ENCODE results near the gene MDH2. TPM values are rescaled to one million over a fixed set of nuclear protein-coding genes. Genes with fewer than 3 reads are reported as not detected.
"Not testable (repeated sequence)": the region's sequence is repeated elsewhere in the genome, so short reads cannot be mapped to it uniquely, and the experiment has no call there.

The MDH2 gene
- total RNA-seq = 29.8 and 35.3 TPM in 2 replicates

DNA sequence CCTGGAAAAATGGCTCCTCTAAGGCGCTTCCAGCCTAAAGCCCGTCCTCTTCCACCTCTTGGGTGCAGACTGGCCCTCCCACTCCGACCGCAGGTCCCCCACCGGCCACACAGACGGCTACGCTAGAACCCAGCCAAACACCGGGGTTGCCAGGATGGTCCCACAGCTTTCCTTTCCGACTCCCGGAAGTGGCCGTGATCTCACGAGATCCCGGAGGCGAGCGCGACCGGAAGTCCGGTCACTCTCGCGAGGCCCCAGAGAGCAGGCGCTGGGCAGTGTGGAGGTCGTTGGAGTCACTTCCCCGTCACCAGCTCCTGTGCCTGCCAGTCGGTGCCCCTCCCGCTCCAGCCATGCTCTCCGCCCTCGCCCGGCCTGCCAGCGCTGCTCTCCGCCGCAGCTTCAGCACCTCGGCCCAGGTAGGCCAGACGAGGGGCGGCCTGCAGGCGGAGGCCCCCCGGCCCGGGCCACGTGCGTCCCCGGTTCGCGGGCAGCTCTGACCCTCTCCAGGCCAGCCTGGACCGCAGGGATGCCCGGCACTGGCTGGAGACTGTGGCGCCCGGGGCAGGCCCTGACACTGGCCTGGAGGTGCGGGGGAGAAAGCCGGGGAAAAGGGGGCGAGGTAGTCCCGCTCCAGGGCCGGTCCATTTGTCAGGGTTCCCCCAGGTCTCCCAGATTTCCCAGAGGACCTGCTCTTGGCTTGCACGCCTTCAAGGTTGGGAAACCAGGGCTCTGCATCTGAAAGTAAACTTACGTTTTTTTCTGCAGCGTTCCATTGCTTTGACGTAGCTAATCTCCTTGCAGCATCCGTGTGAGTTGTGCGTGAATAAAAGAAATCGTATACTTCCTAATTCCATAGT is at the start of gene MDH2, which contains the start of gene STYXL1:
MDH2 (plus strand) TSS at position 296 of the 857 bp plus-strand sequence; CDS start at position 351, 55 bp downstream.
STYXL1 (minus strand) TSS at position 190 of the 857 bp plus-strand sequence. CDS start 17,477 bp downstream, outside the sequence.
- peak; percentile 97 for DNase-seq (ENCODE audit: low read depth in 2 of 2)

DNA sequence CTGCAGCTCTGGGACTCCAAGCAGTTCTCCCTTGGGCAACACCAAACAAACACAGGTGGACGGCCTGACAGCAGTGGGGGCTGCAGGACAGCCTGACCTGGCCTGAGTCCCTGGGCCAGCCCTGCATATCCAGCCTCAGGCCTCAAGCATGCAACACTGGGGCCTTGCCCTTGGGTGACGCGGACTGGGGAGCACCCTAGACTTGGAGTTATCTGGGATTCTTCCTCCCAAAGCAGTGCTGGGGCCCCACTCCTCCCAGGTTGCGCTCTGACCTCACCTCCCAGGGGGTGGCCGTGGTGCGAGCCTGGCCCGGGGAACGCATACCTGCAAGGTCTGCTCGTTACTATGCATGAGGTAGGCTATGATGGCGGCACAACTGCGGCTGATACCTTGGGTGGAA is 47.3 kb upstream of the MDH2 start:
- DNase-seq (ENCODE audit: low read depth in 2 of 2) = no peak

DNA sequence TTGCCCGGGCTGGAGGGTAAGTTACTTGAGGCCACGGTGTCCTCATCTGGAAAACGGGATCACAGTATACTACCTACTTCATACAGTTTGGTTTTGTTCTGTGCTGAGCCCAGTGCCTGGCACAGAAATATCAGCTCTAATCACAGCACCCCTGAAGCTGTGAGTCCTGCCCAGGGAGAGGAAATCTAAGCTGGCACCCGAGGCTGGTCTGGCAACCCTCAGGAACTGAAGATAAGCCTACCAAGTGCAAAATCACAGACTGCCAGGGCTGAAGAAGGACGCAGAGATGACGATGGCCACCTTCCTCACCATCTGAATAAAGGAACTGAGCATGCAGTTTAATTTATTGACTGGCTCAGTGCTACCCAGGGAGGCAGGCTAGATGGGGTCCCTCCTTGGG is 45.8 kb upstream of the MDH2 start:
- DNase-seq (ENCODE audit: low read depth in 2 of 2) = no peak

- DNase-seq (ENCODE audit: low read depth in 2 of 2) = no peak
Observed at GRCh38 chr7:76002822-76003221, 45.1 kb upstream of the MDH2 start.

GRCh38 chr7:76003351-76003750 is 44.6 kb upstream of the MDH2 start:
- no peak for DNase-seq (ENCODE audit: low read depth in 2 of 2)

- not testable (repeated sequence) for DNase-seq (ENCODE audit: low read depth in 2 of 2)
Observed at GRCh38 chr7:76005004-76005403, 42.9 kb upstream of the MDH2 start.

- DNase-seq (ENCODE audit: low read depth in 2 of 2) = peak in 1 of 2 donors; percentile 55
Observed at GRCh38 chr7:76008156-76008687, 39.7 kb upstream of the MDH2 start.

DNA sequence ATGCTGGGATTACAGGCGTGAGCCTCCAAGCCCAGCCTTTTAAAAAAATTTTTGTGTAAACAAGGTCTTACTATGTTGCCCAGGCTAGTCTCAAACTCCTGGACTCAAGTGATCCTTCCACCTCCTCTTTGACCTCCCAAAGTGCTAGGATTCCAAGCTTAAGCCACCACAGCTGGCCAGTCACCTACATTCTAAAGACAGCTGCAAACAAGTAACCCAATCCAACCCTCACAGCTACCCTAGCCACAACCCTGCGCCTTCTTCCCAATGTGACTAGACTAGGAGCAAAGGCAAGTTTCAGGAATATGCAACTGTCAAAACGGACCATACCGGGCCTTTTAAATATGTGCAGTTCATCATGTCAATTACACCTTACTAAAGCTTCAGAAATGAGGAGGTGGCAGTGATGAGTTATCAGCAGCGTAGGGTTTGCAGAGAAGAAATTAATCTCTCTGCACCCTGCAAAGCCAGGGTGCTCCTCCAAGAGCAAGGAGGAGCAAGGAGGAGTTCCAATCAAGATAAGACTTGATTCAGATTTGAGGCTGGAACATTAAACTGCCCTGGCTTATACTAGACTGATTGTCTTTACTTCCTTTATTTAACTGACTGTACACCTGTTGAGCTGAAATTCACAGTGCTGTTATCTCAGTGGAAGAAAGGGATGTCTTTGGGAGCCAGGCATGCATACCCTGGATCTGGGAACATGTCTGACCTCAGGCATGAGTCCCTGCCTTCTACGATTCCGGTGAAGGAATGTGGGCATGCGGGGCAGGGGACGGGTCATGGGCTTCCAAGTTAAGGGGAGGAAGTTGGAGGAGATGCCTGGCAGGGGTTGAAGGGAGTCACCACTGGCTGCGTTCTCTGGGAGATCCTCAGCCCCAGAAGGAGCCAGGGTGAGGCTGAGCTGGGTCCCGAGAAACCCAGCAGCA is 38.0 kb upstream of the MDH2 start:
- DNase-seq (ENCODE audit: low read depth in 2 of 2) = no peak

GRCh38 chr7:76011442-76011861 is 36.5 kb upstream of the MDH2 start:
- DNase-seq (ENCODE audit: low read depth in 2 of 2) = peak; percentile 70 to 90

DNA sequence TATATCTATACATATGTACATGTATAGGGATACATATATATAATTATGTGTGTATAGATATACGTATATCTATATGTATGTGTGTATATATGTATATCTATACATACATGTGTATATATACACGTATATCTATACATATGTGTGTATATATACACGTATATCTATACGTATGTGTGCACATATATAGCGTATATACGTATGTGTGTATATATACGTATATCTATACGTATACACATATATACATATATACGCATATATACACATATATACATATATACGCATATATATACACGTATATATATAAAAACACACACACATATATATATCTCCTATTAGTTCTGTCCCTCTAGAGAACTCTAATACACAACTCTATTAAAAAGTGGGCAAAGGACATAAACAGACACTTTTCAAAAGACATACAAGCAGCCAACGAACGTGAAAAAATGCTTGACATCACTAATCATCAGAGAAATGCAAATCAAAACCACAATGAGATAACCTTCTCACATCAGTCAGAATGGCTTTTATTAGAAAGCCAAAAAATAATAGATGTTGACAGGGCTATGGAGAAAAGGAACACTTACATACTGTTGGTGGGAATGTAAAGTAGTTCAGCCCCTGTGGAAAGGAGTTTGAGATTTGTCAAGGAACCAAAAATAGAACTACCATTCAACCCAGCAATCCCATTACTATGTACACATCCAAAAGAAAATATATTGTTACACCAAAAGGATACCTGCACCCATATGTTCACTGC is 31.5 kb upstream of the MDH2 start:
- DNase-seq (ENCODE audit: low read depth in 2 of 2) = no peak

DNA sequence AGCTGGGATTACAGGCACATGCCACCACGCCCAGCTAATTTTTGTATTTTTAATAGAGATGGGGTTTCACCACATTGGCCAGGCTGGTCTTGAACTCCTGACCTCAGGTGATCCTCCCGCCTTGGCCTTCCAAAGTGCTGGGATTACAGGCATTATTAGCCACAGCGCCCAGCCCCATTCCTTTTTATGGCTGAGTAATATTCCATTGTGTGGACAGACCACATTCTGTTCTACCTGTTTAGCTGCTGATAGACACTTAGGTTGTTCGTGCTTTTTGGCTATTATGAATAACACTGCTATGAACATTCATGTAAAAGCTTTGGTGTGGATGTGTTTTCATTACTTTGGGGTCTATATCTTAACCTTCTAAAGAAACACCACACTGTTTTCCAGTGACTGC is 29.4 kb upstream of the MDH2 start:
- DNase-seq (ENCODE audit: low read depth in 2 of 2) = not testable (repeated sequence)

- DNase-seq (ENCODE audit: low read depth in 2 of 2) = peak; percentile 76 to 88
Observed at GRCh38 chr7:76020031-76020714, 27.7 kb upstream of the MDH2 start.

GRCh38 chr7:76022026-76022780 is 25.7 kb upstream of the MDH2 start:
- no peak for DNase-seq (ENCODE audit: low read depth in 2 of 2)

DNA sequence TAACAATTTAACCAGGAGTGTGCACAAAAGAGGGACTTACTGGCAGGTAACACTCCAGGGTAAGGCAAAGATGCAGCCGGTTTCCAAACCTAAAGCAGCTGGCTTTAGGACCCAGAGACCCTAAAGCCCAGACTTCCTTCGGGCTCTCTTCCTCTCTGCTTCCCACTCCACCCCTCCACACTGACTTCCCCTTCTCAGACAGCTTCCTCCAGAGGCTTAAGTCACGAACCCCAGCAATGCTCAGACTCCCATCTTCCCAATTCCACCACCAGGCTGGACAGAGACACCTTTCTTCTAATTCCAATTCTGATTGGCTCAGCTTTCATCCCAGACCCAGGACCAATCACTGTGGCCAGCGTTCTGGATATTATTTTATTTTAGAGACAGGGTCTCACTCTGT is 24.9 kb upstream of the MDH2 start:
- DNase-seq (ENCODE audit: low read depth in 2 of 2) = peak in 1 of 2 donors; percentile 24

DNA sequence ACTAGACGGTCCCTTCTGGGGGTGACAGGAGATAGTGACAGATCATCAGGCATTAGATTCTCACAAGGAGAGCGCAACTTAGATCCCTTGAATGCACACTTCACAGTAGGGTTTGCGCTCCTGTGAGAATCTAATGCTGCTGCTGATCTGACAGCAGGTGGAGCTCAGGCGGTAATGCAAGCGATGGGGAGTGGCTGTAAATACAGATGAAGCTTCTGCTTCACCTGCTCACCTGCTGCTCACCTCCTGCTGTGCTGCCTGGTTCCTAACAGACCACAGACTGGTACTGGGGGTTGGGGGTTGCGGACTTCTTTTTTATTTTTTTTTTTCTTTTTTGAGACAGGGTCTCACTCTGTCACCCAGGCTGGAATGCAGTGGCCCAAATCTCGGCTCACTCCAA is 18.2 kb upstream of the MDH2 start:
- DNase-seq (ENCODE audit: low read depth in 2 of 2) = not testable (repeated sequence)

GRCh38 chr7:76031964-76032363 is 15.9 kb upstream of the MDH2 start:
- DNase-seq (ENCODE audit: low read depth in 2 of 2) = no peak

DNA sequence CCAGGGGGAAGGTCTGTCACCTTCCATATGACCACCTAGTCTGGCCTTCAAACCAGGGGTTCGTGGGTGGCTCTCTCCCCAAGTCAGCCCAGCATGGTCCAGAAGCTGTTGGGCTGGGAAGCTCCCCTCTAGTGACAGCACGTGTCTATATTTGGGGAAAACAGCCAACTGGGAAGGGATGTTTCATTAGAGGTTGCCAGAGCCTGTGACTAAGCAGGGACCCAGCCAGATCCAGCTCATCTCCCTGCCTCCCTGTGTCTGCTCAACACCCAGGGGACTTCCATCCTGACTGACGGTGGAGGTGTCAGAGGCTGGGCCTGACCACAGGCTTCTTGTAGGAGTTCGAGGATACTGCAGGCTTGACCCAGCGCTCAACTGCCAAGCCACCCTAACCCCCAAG is 10.6 kb upstream of the MDH2 start:
- DNase-seq (ENCODE audit: low read depth in 2 of 2) = peak in 1 of 2 donors; percentile 20

DNA sequence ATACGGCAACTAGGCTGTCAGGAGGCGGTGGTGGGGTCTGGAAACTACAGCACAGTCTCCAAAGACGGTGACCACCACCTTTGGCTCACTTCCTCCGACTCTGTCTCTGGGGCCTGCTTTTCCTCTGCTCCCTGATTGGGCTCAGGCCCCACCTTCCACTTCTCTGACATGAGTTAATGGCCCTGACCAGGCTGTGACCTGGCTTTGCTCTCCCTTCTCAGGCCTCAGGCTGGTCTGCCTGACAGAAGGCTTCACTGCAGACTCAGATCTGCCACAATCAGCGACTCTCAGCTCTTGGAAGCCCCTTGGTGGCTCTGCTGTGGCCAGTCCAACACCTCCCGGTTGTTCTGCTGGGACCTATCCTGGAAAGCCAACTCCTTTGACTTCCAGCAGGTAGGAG is 7.8 kb upstream of the MDH2 start:
- no peak for DNase-seq (ENCODE audit: low read depth in 2 of 2)

- DNase-seq (ENCODE audit: low read depth in 2 of 2) = no peak
Observed at GRCh38 chr7:76044375-76044865, 3.5 kb upstream of the MDH2 start.

All from lung microvascular endothelial cell (primary cell).